Astrocyte of the cerebellum (primary cell): Measurements from ENCODE around the gene UBAC1.

Source experiments
- DNase-seq: peaks from one replicate; pipeline ENCODE4 v3.0.0-alpha.2; 2011; ENCODE audit warnings: low read depth
- H3K4me3 ChIP-seq: 2 replicates; pipeline ENCODE4 v1.5.1; 2011; ENCODE audit warnings: mild to moderate bottlenecking, low read depth, low read length, moderate library complexity
- CTCF ChIP-seq: IDR thresholded peaks from 2 replicates; pipeline ENCODE4 v1.5.1; 2012; ENCODE audit warnings: low read length, low read depth, moderate library complexity, mild to moderate bottlenecking; ENCODE audit errors: missing control alignments
- in situ Hi-C: cut with HindIII; loops from 2 replicates; pipeline ENCODE4 v1.10.0; 2017; ENCODE audit warnings: low sequenced_read_pairs

Gene UBAC1

GRCh38 chr9:135909371-135909770 lies 51.8 kb downstream of the UBAC1 start:
- no peak for DNase-seq
- in situ Hi-C loops: no loop called here
- no peak overlapping the region for H3K4me3 ChIP-seq
- TF ChIP-seq CTCF: no peak

GRCh38 chr9:135908754-135909204 lies 52.4 kb downstream of the UBAC1 start:
- no peak for DNase-seq
- no peak for TF ChIP-seq CTCF
- H3K4me3 ChIP-seq: peak overlapping the region; percentile 9
- in situ Hi-C loops: no loop called here

- no peak for TF ChIP-seq CTCF
- peak overlapping the region; percentile 69 for H3K4me3 ChIP-seq
- in situ Hi-C loops: no loop called here
- no peak for DNase-seq
Measured at GRCh38 chr9:135908093-135908753, 53.0 kb downstream of the UBAC1 start.

- in situ Hi-C loops: no loop called here
- DNase-seq: peak; percentile 72
Measured at GRCh38 chr9:135907431-135908092, 53.6 kb downstream of the UBAC1 start, which contains the start of gene CAMSAP1. CAMSAP1 (minus strand) TSS chr9:135907546; CDS start chr9:135907159, 387 bp downstream.

GRCh38 chr9:135907006-135907430 lies 54.2 kb downstream of the UBAC1 start:
- H3K4me3 ChIP-seq: peak overlapping the region; percentile 54
- in situ Hi-C loops: no loop called here
- no peak for TF ChIP-seq CTCF
- DNase-seq: no peak

More at GRCh38 chr9:135907431-135908092, 53.6 kb downstream of the UBAC1 start, which contains the start of gene CAMSAP1:
- peak within 1 kb of the TSS; percentile 69 for H3K4me3 ChIP-seq
- TF ChIP-seq CTCF: no peak

GRCh38 chr9:135906291-135907005 lies 54.7 kb downstream of the UBAC1 start:
- no peak for DNase-seq
- H3K4me3 ChIP-seq: peak overlapping the region; percentile 54
- in situ Hi-C loops: no loop called here
- no peak for TF ChIP-seq CTCF
